Activated CD4-positive, alpha-beta memory T cell treated with anti-CD3 and anti-CD28 coated beads, Interleukin-2, amount 10 ng/mL, durations not matched to agents 7 days and 5 days (primary cell): ENCODE data around the gene FAM76B. TPM values are rescaled to one million over a fixed set of nuclear protein-coding genes. Genes with fewer than 3 reads are reported as not detected.
"Not testable (repeated sequence)": the region's sequence is repeated elsewhere in the genome, so short reads cannot be mapped to it uniquely, and the experiment has no call there.

Source experiments
- CTCF ChIA-PET: fragments of 350-600 bp; sonication (Branson Sonifier 250); formaldehyde crosslinking; loops from one replicate; lab custom pipeline; 2021; ENCODE audit warnings: antibody characterized with exemption, inconsistent platforms; lab: Charles Lee
- POLR2A ChIA-PET: fragments of 350-600 bp; sonication (Branson Sonifier 250); formaldehyde crosslinking; loops from one replicate; lab custom pipeline; 2021; ENCODE audit warnings: antibody characterized with exemption; lab: Charles Lee
- DNase-seq: peaks from one replicate; pipeline ENCODE4 v3.0.0-alpha.2; 2020
- H3K27ac Mint-ChIP-seq: one replicate; pipeline ENCODE4 v1.8.0; 2021; ENCODE audit warnings: mild to moderate bottlenecking, mixed read lengths
- H3K27me3 Mint-ChIP-seq: one replicate; pipeline ENCODE4 v1.8.0; 2021; ENCODE audit warnings: mixed read lengths
- H3K36me3 Mint-ChIP-seq: one replicate; pipeline ENCODE4 v1.8.0; 2021; ENCODE audit warnings: low read depth, mixed read lengths
- H3K4me1 Mint-ChIP-seq: one replicate; pipeline ENCODE4 v1.8.0; 2021; ENCODE audit warnings: mixed read lengths
- H3K4me3 Mint-ChIP-seq: one replicate; pipeline ENCODE4 v1.8.0; 2021; ENCODE audit warnings: mild to moderate bottlenecking, mixed read lengths
- H3K9me3 Mint-ChIP-seq: one replicate; pipeline ENCODE4 v1.8.0; 2021; ENCODE audit warnings: mixed read lengths
- total RNA-seq, 2 experiments: library from RNA; stranded (reverse); gene quantifications; one replicate each; pipeline ENCODE4 v1.2.3, GENCODE V29; 2021

The FAM76B gene
- total RNA-seq, 2 experiments from 2014 or later, result 48.1 to 51.5 TPM

DNA sequence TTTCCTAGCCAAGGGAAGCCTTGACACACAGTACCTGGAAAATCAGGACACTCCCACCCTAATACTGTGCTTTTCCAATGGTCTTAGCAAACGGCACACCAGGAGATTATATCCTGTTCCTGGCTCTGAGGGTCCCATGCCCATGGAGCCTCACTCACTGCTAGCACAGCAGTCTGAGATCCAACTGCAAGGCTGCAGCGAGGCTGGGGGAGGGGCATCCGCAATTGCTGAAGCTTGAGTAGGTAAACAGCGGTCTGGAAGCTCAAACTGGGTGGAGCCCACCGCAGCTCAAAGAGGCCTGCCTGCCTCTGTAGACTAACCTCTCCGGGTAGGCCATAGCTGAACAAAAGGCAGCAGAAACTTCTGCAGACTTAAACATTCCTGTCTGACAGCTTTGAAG, 16.9 kb upstream of the FAM76B start:
- CTCF ChIA-PET, result interaction anchor here (0.8 to 1.6 kb wide), 3 partner anchors 14 to 17 kb away, joined by 3 to 5 read pairs (median 3); partner anchors contain the start of genes CEP57 and FAM76B

DNA sequence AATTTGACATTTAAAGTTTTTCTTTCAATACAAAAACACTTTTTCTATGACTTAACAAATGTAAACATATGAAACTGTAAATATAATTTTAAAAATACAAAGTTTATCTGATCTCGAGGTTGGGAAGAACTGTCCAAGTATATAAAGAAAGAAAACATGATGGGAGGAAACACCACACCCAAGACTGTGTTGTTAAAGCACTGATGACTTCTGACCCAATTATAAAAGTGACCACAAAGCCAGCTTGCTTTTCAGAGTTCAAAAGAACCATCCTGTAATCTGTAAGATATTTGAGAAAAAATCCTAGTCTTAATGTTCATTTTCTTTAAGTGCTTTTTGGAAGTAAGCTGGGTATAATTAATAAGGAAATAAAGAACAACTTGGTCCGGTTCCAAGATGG, 16.3 kb upstream of the FAM76B start:
- peaks cover 69% of the 10 kb centered on the region for H3K36me3 Mint-ChIP-seq
- no peak overlapping the region for H3K4me3 Mint-ChIP-seq
- peaks cover 9% of the 10 kb centered on the region for H3K9me3 Mint-ChIP-seq
- H3K27ac Mint-ChIP-seq, result no peak overlapping the region
- ChIA-PET POLR2A (interaction anchor here (2.4 kb wide), 1 partner anchor 15 kb away, joined by 13 read pairs; the partner anchor contains the start of genes CEP57 and FAM76B), CTCF (interaction anchor here (0.8 to 1.6 kb wide), 3 partner anchors 14 to 17 kb away, joined by 3 to 5 read pairs (median 3); partner anchors contain the start of genes CEP57 and FAM76B)
- DNase-seq, result no peak
- H3K27me3 Mint-ChIP-seq, result no peaks in the 10 kb centered on the region
- H3K4me1 Mint-ChIP-seq, result peaks cover 2% of the 10 kb centered on the region

More for the DNA sequence above, 16.9 kb upstream of the FAM76B start:
- H3K4me1 Mint-ChIP-seq, DNase-seq, H3K9me3 Mint-ChIP-seq, H3K27ac Mint-ChIP-seq, H3K4me3 Mint-ChIP-seq, H3K27me3 Mint-ChIP-seq: not testable (repeated sequence)
- POLR2A ChIA-PET, result interaction anchor here (2.4 kb wide), 1 partner anchor 16 kb away, joined by 13 read pairs; the partner anchor contains the start of genes CEP57 and FAM76B
- peaks cover 70% of the 10 kb centered on the region for H3K36me3 Mint-ChIP-seq

DNA sequence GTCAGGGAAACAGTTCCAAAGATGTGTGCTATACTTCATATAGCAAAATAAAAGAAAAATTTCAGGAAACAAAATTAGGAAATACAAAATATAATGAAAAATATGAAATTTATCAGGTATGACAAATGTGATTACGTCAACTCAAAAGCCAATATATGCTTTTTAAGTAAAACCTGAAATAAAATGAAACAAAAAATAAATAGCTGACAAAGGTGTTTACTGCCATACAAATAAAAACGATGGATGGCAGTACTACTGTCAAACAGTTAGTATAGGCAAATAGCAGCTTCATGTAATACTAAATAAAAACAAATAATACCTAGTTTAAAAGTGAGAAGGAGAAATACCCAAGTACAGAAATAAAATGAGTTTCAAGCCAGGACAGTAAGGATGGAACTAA, 14.4 kb upstream of the FAM76B start:
- Mint-ChIP-seq H3K36me3 (peaks cover 79% of the 10 kb centered on the region), H3K27me3 (no peaks in the 10 kb centered on the region), H3K9me3 (peaks cover 7% of the 10 kb centered on the region), H3K4me3 (no peak overlapping the region), H3K4me1 (peaks cover 5% of the 10 kb centered on the region), H3K27ac (no peak overlapping the region)
- ChIA-PET POLR2A (interaction anchor here (5.8 kb wide), 1 partner anchor 14 kb away, joined by 43 read pairs; the partner anchor contains the start of genes CEP57 and FAM76B), CTCF (interaction anchor here (1.1 kb wide), 1 partner anchor 37 kb away, joined by 3 read pairs; no protein-coding TSS in a partner anchor)
- no peak for DNase-seq

DNA sequence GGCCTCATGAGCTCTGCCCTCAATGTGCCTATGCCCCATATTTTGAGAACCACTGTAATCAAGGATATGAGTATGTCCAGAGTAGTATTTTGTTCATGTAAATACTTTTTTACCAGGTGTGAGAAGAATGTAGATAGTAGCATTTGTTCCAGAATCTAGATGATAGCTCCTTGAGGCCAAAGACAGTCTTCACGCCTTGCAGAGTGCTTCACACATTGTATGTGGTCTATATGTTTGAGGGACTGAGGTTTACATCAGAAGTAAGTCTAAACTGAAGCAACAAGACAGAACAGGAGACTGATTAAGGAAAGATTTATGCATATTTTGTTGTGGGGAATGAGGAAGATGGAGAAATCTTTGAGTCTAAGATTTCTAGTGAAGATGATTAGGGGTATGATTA, 13.2 kb upstream of the FAM76B start:
- ChIA-PET CTCF (no interaction called here), POLR2A (interaction anchor here (5.8 kb wide), 1 partner anchor 13 kb away, joined by 43 read pairs; the partner anchor contains the start of genes CEP57 and FAM76B)
- DNase-seq, result no peak
- Mint-ChIP-seq H3K36me3 (peaks cover 68% of the 10 kb centered on the region), H3K4me3 (no peak overlapping the region), H3K27me3 (no peaks in the 10 kb centered on the region), H3K9me3 (peaks cover 7% of the 10 kb centered on the region), H3K4me1 (peaks cover 5% of the 10 kb centered on the region), H3K27ac (no peak overlapping the region)

DNA sequence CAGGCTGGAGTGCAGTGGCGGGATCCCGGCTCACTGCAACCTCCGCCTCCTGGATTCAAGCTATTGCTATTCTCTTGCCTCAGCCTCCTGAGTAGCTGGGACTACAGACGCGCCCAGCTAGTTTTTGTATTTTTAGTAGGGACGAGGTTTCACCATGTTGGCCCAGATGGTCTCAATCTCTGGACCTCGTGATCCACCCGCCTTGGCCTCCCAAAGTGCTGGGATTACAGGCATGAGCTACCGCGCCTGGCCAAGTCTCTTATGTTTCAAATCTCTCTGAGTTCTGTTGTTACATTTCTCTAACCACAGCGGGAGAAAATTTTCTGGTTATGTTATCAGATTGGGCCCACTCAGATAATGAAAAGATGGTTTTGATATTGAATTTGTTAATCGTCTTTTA, 10.9 kb upstream of the FAM76B start:
- Mint-ChIP-seq H3K9me3 (peaks cover 2% of the 10 kb centered on the region), H3K36me3 (peaks cover 55% of the 10 kb centered on the region), H3K4me3 (no peak overlapping the region), H3K27ac (no peak overlapping the region), H3K27me3 (no peaks in the 10 kb centered on the region), H3K4me1 (peaks cover 9% of the 10 kb centered on the region)
- ChIA-PET CTCF (no interaction called here), POLR2A (interaction anchor here (5.8 kb wide), 1 partner anchor 10 kb away, joined by 43 read pairs; the partner anchor contains the start of genes CEP57 and FAM76B)
- DNase-seq, result no peak

DNA sequence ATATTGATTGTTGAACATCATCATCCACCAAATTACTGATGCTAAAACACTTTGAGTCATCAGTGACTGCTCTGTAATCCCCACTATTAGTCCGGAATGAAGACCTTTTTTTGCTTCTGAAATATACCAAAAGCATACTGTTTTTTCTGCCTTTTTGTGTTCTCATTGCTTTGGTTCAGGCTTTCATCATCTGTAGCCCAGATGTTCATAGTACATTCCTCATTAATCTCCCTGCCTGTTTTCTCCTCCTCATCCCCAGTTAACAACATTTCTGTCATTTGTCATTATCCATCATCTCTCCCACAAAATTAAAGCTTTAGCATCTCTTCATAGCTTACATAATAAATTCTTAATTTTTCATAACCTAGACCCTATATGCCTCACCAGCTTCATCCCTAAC, 10.0 kb upstream of the FAM76B start:
- ChIA-PET CTCF (interaction anchor here (1.0 kb wide), 1 partner anchor 8 kb away, joined by 3 read pairs; no protein-coding TSS in a partner anchor), POLR2A (interaction anchor here (5.8 kb wide), 1 partner anchor 9 kb away, joined by 43 read pairs; the partner anchor contains the start of genes CEP57 and FAM76B)
- no peak overlapping the region for H3K4me3 Mint-ChIP-seq
- peaks cover 13% of the 10 kb centered on the region for H3K4me1 Mint-ChIP-seq
- peaks cover 2% of the 10 kb centered on the region for H3K9me3 Mint-ChIP-seq
- no peak for DNase-seq
- H3K36me3 Mint-ChIP-seq, result peaks cover 50% of the 10 kb centered on the region
- H3K27me3 Mint-ChIP-seq, result no peaks in the 10 kb centered on the region
- H3K27ac Mint-ChIP-seq, result no peak overlapping the region

DNA sequence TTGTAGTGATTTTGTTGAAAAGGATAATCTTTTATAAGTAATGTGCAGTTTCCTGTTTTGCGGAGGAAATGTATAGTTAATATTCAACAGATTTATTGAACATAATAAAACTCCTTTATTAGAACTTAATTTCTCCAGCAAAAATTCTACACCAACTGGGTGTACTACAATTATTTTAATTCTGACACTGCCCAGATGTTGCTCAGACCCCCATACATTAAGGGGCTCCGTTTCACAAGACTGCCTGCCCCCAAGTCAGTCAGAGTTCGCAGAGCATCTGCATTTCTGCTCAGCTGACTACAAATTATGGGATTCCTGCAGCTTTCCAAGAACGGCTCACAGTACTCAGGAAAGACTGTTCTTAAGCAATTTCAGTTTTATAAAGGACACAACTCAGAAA, 6.9 kb upstream of the FAM76B start:
- ChIA-PET POLR2A (interaction anchor here (1.8 kb wide), 1 partner anchor 593 kb away, joined by 7 read pairs; the partner anchor contains the start of genes CCDC82 and JRKL), CTCF (no interaction called here)
- peaks cover 48% of the 10 kb centered on the region for H3K36me3 Mint-ChIP-seq

DNA sequence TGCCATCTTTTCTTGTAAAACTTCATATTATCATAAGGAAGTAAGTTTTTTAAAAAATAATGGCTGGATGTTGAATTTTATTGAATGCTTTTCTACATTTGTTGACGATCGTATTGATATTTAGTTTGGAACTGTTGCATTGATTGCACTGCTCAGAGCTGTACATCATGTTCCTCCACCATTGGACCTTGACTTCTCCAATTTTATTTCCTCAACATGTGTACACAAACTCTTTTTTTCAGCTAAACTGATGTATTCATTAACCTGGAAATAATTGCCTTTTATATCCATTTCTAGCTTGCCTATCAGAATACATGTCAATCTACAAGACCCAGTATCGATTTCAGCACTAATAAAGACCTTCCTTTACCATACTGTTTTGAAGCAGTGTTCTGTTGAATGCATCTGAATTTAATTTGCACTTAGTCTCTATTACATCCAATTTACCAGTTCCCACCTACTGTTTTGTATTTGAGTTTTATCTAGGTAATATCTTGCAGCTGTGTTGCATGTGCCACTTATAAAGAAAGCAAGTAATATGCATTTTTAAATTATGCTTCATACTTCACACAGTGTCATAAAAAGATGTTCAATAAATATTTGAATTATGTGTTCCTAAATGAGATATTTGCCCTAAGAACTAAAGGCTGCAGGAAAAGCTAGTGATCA, 6.2 kb upstream of the FAM76B start:
- ChIA-PET CTCF (interaction anchor here (1.4 kb wide), 1 partner anchor 547 kb away, joined by 5 read pairs; the partner anchor contains the start of gene MAML2), POLR2A (interaction anchor here (1.8 kb wide), 1 partner anchor 594 kb away, joined by 7 read pairs; the partner anchor contains the start of genes CCDC82 and JRKL)
- H3K36me3 Mint-ChIP-seq, result peaks cover 47% of the 10 kb centered on the region
- DNase-seq, result no peak
- peaks cover 40% of the 10 kb centered on the region for H3K4me1 Mint-ChIP-seq
- H3K27me3 Mint-ChIP-seq, result no peaks in the 10 kb centered on the region
- no peaks in the 10 kb centered on the region for H3K9me3 Mint-ChIP-seq
- no peak overlapping the region for H3K27ac Mint-ChIP-seq
- no peak overlapping the region for H3K4me3 Mint-ChIP-seq

More for the DNA sequence above, 6.9 kb upstream of the FAM76B start:
- no peaks in the 10 kb centered on the region for H3K27me3 Mint-ChIP-seq
- H3K4me1 Mint-ChIP-seq, result peaks cover 37% of the 10 kb centered on the region
- no peaks in the 10 kb centered on the region for H3K9me3 Mint-ChIP-seq
- no peak overlapping the region for H3K27ac Mint-ChIP-seq
- no peak overlapping the region for H3K4me3 Mint-ChIP-seq
- DNase-seq, result no peak

DNA sequence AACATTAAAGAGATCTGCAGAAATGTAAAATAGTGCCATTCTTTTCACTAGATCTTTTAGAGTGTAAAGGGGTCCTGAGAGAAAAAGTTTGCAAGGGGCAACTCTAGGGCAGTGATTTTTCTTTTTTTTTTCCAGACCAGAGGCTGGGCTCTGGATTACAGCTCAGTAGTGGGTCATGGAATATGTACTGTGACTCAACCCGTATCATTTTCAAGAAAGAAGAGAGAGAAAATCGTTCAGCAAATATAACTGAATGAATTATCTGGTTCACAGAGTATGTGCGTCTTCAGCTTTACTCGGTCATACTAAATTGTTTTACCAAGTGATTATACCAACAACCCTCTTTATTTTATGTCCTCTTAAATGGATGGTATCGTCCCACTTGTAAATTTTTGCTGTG, 4.5 kb upstream of the FAM76B start:
- Mint-ChIP-seq H3K9me3 (no peaks in the 10 kb centered on the region), H3K27ac (no peak overlapping the region), H3K4me1 (peaks cover 37% of the 10 kb centered on the region), H3K4me3 (no peak overlapping the region), H3K27me3 (no peaks in the 10 kb centered on the region), H3K36me3 (peaks cover 32% of the 10 kb centered on the region)
- no peak for DNase-seq
- ChIA-PET POLR2A (no interaction called here), CTCF (no interaction called here)

DNA sequence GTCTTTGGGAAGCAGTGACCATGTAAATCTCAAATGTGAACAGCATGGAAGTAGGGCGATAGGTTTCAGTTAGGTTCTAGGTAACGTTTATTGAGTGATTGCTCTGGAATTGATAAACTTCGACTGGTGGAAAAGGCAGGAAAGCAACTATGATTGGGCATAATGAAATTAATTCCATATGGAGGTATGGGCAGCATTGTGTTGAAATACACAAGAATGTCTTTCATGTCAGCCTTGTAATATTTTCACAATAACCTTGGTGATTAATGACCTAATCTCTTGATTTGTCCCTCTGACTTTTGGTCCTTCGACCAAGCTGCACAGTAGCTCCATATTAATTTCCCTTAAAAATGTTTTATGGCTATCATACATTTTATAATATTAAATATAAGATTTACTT, 3.5 kb upstream of the FAM76B start:
- CTCF ChIA-PET, result interaction anchor here (0.7 to 5.2 kb wide), 4 partner anchors 550 to 725 kb away, joined by 3 to 28 read pairs (median 10); partner anchors contain the start of genes MAML2 and SRSF8
- peaks cover 42% of the 10 kb centered on the region for H3K4me1 Mint-ChIP-seq
- POLR2A ChIA-PET, result interaction anchor here (1.1 to 6.0 kb wide), 3 partner anchors 596 to 725 kb away, joined by 3 to 110 read pairs (median 83); partner anchors contain the start of genes CCDC82, ENDOD1, JRKL and SRSF8
- no peak for DNase-seq
- no peaks in the 10 kb centered on the region for H3K9me3 Mint-ChIP-seq
- H3K27me3 Mint-ChIP-seq, result no peaks in the 10 kb centered on the region
- no peak overlapping the region for H3K27ac Mint-ChIP-seq
- peaks cover 36% of the 10 kb centered on the region for H3K36me3 Mint-ChIP-seq
- no peak overlapping the region for H3K4me3 Mint-ChIP-seq

DNA sequence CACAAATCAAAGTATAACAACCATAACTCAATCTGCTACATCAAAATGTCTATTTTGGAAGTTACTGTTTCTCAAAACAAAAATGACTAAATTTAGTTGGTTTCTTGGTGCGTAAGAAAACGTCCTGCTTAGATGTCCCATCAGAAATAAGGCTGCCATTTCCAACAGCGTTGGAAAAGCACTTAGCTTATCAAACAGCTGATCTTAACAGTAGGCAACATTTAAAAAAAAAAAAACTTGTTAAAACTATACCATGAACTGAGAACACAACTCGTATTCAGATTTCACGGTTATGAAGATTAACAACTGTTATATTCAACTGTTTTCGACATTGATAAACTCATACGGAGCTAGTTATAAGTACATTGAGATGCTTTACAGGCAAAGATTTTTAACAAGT, 3.1 kb upstream of the FAM76B start:
- Mint-ChIP-seq H3K4me3 (no peak overlapping the region), H3K27me3 (no peaks in the 10 kb centered on the region), H3K9me3 (no peaks in the 10 kb centered on the region), H3K36me3 (peaks cover 40% of the 10 kb centered on the region), H3K4me1 (peaks cover 46% of the 10 kb centered on the region), H3K27ac (no peak overlapping the region)
- no peak for DNase-seq
- CTCF ChIA-PET, result interaction anchor here (0.7 to 5.2 kb wide), 5 partner anchors 14 to 725 kb away, joined by 3 to 28 read pairs (median 3); partner anchors contain the start of genes MAML2 and SRSF8
- POLR2A ChIA-PET, result interaction anchor here (1.0 to 6.0 kb wide), 5 partner anchors 415 to 724 kb away, joined by 3 to 110 read pairs (median 55); partner anchors contain the start of genes CCDC82, ENDOD1, JRKL and SESN3

DNA sequence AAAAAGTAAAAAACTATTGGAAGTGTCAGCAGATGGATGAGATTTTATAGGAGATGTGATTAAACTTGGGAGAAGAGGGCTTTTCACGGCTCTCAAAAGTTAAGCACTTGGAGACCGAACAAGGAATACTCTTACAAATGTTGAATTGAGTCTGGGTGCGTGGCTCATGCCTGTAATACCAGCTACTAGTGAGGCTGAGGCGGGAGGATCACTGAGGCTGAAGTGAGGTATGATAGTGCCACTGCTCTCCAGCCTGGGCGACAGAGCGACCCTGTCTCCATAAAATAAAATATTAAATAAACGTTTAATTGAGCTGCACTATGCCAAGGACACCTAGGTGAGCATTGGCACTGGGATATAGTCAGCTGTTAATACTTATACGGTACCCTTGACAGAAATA, 2.6 kb upstream of the FAM76B start:
- peaks cover 45% of the 10 kb centered on the region for H3K36me3 Mint-ChIP-seq
- no peaks in the 10 kb centered on the region for H3K9me3 Mint-ChIP-seq
- H3K27ac Mint-ChIP-seq, result peak overlapping the region; percentile 100
- peak overlapping the region; percentile 97 for H3K4me3 Mint-ChIP-seq
- ChIA-PET CTCF (interaction anchor here (0.7 to 5.2 kb wide), 7 partner anchors 14 to 725 kb away, joined by 3 to 29 read pairs (median 16); partner anchors contain the start of genes CCDC82, JRKL, MAML2 and SRSF8), POLR2A (interaction anchor here (1.0 to 6.0 kb wide), 10 partner anchors 10 to 724 kb away, joined by 3 to 110 read pairs (median 52); partner anchors contain the start of genes CCDC82, ENDOD1, JRKL and MAML2)
- H3K27me3 Mint-ChIP-seq, result no peaks in the 10 kb centered on the region
- no peak for DNase-seq
- H3K4me1 Mint-ChIP-seq, result peaks cover 49% of the 10 kb centered on the region
